Measurements from ENCODE around the gene C11orf24. TPM values are rescaled to one million over a fixed set of nuclear protein-coding genes. Genes with fewer than 3 reads are reported as not detected.
A peak's percentile ranks its signal among the peaks of the same experiment; 100 is the strongest.

The C11orf24 gene
- total RNA-seq, 1 donor from 2014 or later, result 123 TPM

DNA sequence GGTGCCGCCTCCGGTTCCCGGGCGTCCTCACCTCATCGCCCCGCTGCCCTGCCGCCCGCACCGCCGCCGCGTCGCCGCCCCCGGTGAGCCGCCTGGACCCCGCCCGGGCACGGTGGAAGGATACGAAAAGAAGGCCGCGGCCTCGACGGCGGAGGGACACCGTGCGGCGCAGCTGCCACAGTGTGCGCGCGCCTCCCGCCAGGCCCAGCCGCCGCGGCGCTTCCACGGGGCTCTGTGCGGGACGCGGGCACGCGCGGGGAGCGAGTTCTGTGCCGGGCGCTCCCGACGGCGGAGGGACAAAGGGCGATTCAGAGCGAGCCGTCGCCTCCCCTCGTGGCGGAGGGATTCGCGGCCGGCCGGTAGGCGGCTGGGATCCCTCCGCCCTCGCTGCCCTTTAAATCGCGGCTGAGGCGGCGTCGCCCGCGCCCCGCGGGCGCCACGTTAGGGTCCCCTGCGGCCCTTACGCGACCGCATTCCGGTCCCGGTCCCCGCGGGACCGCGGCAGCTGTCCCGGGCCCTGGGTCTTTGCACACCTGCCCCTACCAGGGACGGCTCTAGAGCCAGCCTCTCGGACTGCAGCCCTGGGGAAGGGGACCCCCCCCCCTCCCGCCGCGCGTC, 58.1 kb downstream of the C11orf24 start:
- H3K4me3 ChIP-seq, result peak overlapping the region; percentile 90 to 92
- H3K9me3 ChIP-seq, result no peaks in the 10 kb centered on the region
- TF ChIP-seq, protein P1, sequence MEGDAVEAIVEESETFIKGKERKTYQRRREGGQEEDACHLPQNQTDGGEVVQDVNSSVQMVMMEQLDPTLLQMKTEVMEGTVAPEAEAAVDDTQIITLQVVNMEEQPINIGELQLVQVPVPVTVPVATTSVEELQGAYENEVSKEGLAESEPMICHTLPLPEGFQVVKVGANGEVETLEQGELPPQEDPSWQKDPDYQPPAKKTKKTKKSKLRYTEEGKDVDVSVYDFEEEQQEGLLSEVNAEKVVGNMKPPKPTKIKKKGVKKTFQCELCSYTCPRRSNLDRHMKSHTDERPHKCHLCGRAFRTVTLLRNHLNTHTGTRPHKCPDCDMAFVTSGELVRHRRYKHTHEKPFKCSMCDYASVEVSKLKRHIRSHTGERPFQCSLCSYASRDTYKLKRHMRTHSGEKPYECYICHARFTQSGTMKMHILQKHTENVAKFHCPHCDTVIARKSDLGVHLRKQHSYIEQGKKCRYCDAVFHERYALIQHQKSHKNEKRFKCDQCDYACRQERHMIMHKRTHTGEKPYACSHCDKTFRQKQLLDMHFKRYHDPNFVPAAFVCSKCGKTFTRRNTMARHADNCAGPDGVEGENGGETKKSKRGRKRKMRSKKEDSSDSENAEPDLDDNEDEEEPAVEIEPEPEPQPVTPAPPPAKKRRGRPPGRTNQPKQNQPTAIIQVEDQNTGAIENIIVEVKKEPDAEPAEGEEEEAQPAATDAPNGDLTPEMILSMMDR (IDR thresholded peaks at IDR 0.05), result no peak
- intact Hi-C loops (cut with DNase I), result loop anchor here (1.0 to 5.0 kb wide), 6 partner anchors 59 to 247 kb away; partner anchors contain the start of genes CHKA, LRP5 and PPP6R3
- no peaks in the 10 kb centered on the region for H3K27me3 ChIP-seq
- H3K4me1 ChIP-seq, result peaks cover 3 to 29% of the 10 kb centered on the region in 2 donors
- H3K36me3 ChIP-seq, result no peaks in the 10 kb centered on the region
- H3K27ac ChIP-seq, result peak overlapping the region; percentile 96 to 100
- peak in 1 of 2 donors; percentile 92 for DNase-seq (ENCODE audit: low spot score in 2 of 2)

DNA sequence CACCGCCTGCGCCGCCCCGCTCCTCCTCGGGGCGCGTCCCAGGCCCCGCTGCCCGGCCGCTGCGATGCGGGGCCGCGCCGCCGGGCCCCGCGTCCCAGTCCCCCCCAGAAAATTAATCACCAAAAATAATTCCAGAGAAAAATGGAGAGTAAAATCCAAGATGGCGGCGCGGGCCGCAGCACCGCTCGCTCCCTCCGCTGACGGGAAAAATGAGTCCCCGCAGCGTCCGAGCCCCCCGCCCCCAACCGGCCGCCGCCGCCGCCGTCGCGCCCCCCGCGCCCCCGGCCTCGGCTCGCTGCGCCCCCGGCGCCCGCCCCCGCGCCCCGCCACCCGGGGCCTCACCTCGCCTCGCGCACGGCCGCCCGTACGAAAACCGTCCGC, 58.6 kb downstream of the C11orf24 start, which contains the start of gene KMT5B:
TSS of gene KMT5B (minus strand) at position 162 of the 381 bp plus-strand sequence. CDS start 23,220 bp downstream, outside the sequence.
- DNase-seq (ENCODE audit: low spot score in 2 of 2), result no peak
- no peaks in the 10 kb centered on the region for H3K36me3 ChIP-seq
- no peaks in the 10 kb centered on the region for H3K9me3 ChIP-seq
- TF ChIP-seq, protein P1 (IDR thresholded peaks at IDR 0.05), result no peak
- peaks cover 3 to 30% of the 10 kb centered on the region in 2 donors for H3K4me1 ChIP-seq
- peak within 1 kb of the TSS; percentile 96 to 100 for H3K27ac ChIP-seq
- H3K4me3 ChIP-seq, result peak within 1 kb of the TSS; percentile 90 to 92
- H3K27me3 ChIP-seq, result no peaks in the 10 kb centered on the region
- intact Hi-C loops (cut with DNase I), result loop anchor here (1.0 to 5.0 kb wide), 6 partner anchors 59 to 248 kb away; partner anchors contain the start of genes CHKA, LRP5 and PPP6R3

DNA sequence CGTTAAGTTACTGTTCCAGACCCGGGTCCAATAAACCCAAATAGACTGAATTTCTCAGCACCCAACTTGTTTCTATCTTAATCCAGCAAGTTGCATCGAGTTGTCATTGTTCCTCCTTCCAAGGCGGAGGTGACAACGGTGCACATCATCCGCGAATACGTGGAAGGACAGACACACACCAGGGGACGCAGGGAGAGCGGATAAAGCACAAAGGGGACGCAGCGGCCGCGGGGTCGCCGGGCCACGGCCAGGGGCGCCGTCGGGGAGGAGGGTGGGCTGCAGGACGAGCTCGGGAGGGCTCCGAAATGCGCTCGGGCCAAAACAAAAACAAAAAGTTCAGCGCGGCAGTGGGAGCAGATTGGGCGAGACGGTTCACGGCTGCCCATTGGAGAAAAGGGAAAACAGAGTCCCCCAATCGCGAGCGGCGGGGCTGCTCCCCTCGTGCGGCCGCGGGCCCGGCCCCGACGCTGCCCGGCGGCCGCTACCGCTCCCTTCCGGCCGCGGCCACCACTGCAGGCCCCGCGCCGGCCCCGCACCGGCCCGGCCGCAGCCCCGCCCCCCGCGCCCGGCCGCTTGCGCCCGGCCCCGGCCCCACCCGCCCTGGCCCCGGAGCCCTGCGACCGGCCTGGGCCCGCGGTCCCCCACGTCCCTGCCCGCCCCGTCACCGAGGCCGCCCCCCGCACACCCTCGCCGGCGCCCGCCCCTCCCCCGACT, 59.2 kb downstream of the C11orf24 start:
- Histone ChIP-seq H3K36me3 (no peaks in the 10 kb centered on the region), H3K27ac (peak overlapping the region; percentile 96 to 100), H3K9me3 (no peaks in the 10 kb centered on the region), H3K4me3 (peak overlapping the region; percentile 90 to 92), H3K27me3 (no peaks in the 10 kb centered on the region), H3K4me1 (peaks cover 3 to 30% of the 10 kb centered on the region in 2 donors)
- TF ChIP-seq, protein P1 (IDR thresholded peaks at IDR 0.05), result peak in 2 of 3 experiments; percentile 20 to 48
- intact Hi-C loops (cut with DNase I), result loop anchor here (1.0 to 5.0 kb wide), 6 partner anchors 60 to 248 kb away; partner anchors contain the start of genes CHKA, LRP5 and PPP6R3
- DNase-seq (ENCODE audit: low spot score in 2 of 2), result peak in 1 of 2 donors; percentile 85

DNA sequence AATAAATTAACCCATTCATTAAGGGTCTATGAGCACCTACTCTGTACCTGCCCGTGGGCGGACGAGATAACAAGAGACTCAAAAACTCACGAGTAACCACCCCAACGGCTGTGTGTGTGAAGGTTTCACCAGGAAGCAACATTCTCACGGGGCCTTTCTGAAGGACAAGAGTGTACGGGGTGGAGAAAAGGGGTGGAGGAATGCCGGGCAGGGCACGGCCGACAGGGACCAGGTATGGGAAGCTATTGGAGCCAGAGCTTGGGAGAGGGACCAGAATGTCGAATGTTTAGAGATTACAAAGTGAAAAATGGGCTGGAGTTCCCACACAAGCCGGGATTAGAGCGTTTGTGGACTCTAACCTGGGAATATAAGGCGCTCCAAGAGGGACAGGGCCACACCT, 60.2 kb downstream of the C11orf24 start:
- TF ChIP-seq, protein P1 (IDR thresholded peaks at IDR 0.05), result no peak
- no peaks in the 10 kb centered on the region for H3K36me3 ChIP-seq
- H3K9me3 ChIP-seq, result no peaks in the 10 kb centered on the region
- peaks cover 3 to 30% of the 10 kb centered on the region in 2 donors for H3K4me1 ChIP-seq
- H3K27ac ChIP-seq, result no peak overlapping the region
- H3K4me3 ChIP-seq, result peak overlapping the region; percentile 8 to 90
- intact Hi-C loops (cut with DNase I), result loop anchor here (5.0 kb wide), 2 partner anchors 86 to 101 kb away; partner anchors contain the start of gene LRP5
- DNase-seq (ENCODE audit: low spot score in 2 of 2), result no peak
- no peaks in the 10 kb centered on the region for H3K27me3 ChIP-seq

Other genes starting within 250 kb of the C11orf24 start
- 316 TPM for gene NDUFS8, start 241.3 kb downstream of the C11orf24 start, total RNA-seq
- 385 TPM for gene TCIRG1, start 232.9 kb downstream of the C11orf24 start, total RNA-seq
- gene CHKA, start 150.6 kb downstream of the C11orf24 start, total RNA-seq, result 10.1 TPM
- gene KMT5B, start 58.7 kb downstream of the C11orf24 start, total RNA-seq, result 82.0 TPM
- 130 TPM for gene LRP5, start 40.6 kb upstream of the C11orf24 start, total RNA-seq
- 94.7 TPM for gene PPP6R3, start 188.8 kb upstream of the C11orf24 start, total RNA-seq

Data from ascending aorta (tissue), 2 donors.